DOHH2 (cell line): ENCODE results near the gene TRPM1.

Experiments
- CTCF ChIP-seq: fragments of 200-600 bp; sonication (generic); IDR thresholded peaks from one replicate; pipeline ENCODE4 v1.5.1; 2014; ENCODE audit warnings: antibody characterized with exemption, mild to moderate bottlenecking, low read depth, low read length; ENCODE audit not compliant: poor library complexity, severe bottlenecking
- EZH2phosphoT487 ChIP-seq: fragments of 200-600 bp; sonication (generic); IDR thresholded peaks from 2 replicates; pipeline ENCODE4 v1.6.1; 2017; ENCODE audit warnings: borderline replicate concordance, mild to moderate bottlenecking, antibody characterized with exemption, low read length, moderate library complexity, mixed read lengths

GRCh38 chr15:31036783-31037182, 64.7 kb downstream of the TRPM1 start:
- TF ChIP-seq CTCF (no peak), EZH2phosphoT487 (no peak)
